Transverse colon (tissue), 3 donors: ENCODE results near the gene DAB2.

Source experiments
- CTCF ChIP-seq, 5 experiments: fragments of 200-600 bp in 3 of 5; fragments of 450-650 bp in 2 of 5; sonication (generic) in 3 of 5; IDR thresholded peaks; 1 replicate in 2 of 5; 2 replicates in 3 of 5; pipeline ENCODE4 v1.5.1; 2016 to 2017; ENCODE audit warnings: antibody characterized with exemption in 5 of 5, inconsistent platforms in 3 of 5, mild to moderate bottlenecking in 2 of 5, moderate library complexity in 1 of 5
- POLR2A ChIP-seq: fragments of 450-650 bp; IDR thresholded peaks from one replicate; pipeline ENCODE4 v1.6.1; 2016; ENCODE audit warnings: antibody characterized with exemption, mild to moderate bottlenecking, moderate library complexity

- TF ChIP-seq CTCF (IDR thresholded peaks at IDR 0.05) (no peak), POLR2A (no peak)
Measured at GRCh38 chr5:39384271-39384670, 40.5 kb downstream of the DAB2 start.
